Upper lobe of left lung (tissue), 6 donors: ENCODE measurements around the gene CARMIL1. TPM values are rescaled to one million over a fixed set of nuclear protein-coding genes. Genes with fewer than 3 reads are reported as not detected.

ENCODE experiments used
- ATAC-seq, 2 donors: fragments of 200-7000 bp; cut with Tn5 transposase; one replicate each; pipeline ENCODE4 v1.9.1; 2022; ENCODE audit warnings: mild to moderate bottlenecking in 2 of 2, moderate library complexity in 2 of 2; ENCODE audit not compliant: low FRiP score in 2 of 2
- DNase-seq, 2 donors: peaks; one replicate each; pipeline ENCODE4 v3.0.0-alpha.2; 2019 to 2020
- H3K27ac ChIP-seq, 4 donors: fragments of 200-600 bp; sonication (generic); one replicate each; pipeline ENCODE4 v1.5.1; 2016 to 2019
- H3K27me3 ChIP-seq, 4 donors: fragments of 200-600 bp; sonication (generic); one replicate each; pipeline ENCODE4 v1.5.1; 2017 to 2019
- H3K36me3 ChIP-seq, 4 donors: fragments of 200-600 bp; sonication (generic); one replicate each; pipeline ENCODE4 v1.5.1; 2016 to 2019
- H3K4me1 ChIP-seq, 4 donors: fragments of 200-600 bp; sonication (generic); one replicate each; pipeline ENCODE4 v1.5.1; 2018 to 2019
- H3K4me3 ChIP-seq, 4 donors: fragments of 200-600 bp; sonication (generic); one replicate each; pipeline ENCODE4 v1.5.1; 2017 to 2019; ENCODE audit warnings: mild to moderate bottlenecking in 2 of 4, moderate library complexity in 1 of 4
- H3K9me3 ChIP-seq, 4 donors: fragments of 200-600 bp; sonication (generic); one replicate each; pipeline ENCODE4 v1.5.1; 2018 to 2019
- EP300 ChIP-seq, 4 donors: sonication (generic); formaldehyde crosslinking; IDR thresholded peaks; one replicate each; pipeline ENCODE4 v1.5.1; 2017; ENCODE audit warnings: antibody characterized with exemption in 4 of 4, control low read depth in 2 of 4
- POLR2A ChIP-seq, 4 donors: fragments of 450-650 bp; IDR thresholded peaks; one replicate each; pipeline ENCODE4 v1.5.1; 2016 to 2017; ENCODE audit warnings: antibody characterized with exemption in 4 of 4, mild to moderate bottlenecking in 2 of 4
- POLR2AphosphoS5 ChIP-seq, 2 donors: sonication (generic); formaldehyde crosslinking; IDR thresholded peaks; one replicate each; pipeline ENCODE4 v1.5.1; 2017; ENCODE audit warnings: antibody characterized with exemption in 2 of 2
- WGBS, 2 donors: methylation state at CpG; one replicate each; pipeline ENCODE4 v1.1.5; 2017 to 2018; 5-methylcytosine and 5-hydroxymethylcytosine counted together
- total RNA-seq, 6 donors: library from RNA; depleted of rRNA in 4 of 6; stranded (reverse); fragments of >200 nt in 4 of 6; gene quantifications; one replicate each; pipeline versions ENCODE4 v1.1.0 to v1.2.1, GENCODE V29; 2016 to 2021
- TF ChIP-seq, protein P1 (sequence below), 6 experiments: fragments of 450-650 bp in 4 of 6; fragments of 200-600 bp in 2 of 6; sonication (generic) in 2 of 6; IDR thresholded peaks; one replicate each; pipeline ENCODE4 v1.5.1; 2016 to 2019; ENCODE audit warnings: antibody characterized with exemption in 6 of 6
- donor health status: DM: no; HTN: no; CAD: no; lungs with moderate emphysema.
- donor health status: DM: no; HTN: yes; CAD: no; lungs with severe emphysema.

The CARMIL1 gene
- total RNA-seq, 6 donors from 2014 or later = 19.8 to 78.6 (median 44.9) TPM

DNA sequence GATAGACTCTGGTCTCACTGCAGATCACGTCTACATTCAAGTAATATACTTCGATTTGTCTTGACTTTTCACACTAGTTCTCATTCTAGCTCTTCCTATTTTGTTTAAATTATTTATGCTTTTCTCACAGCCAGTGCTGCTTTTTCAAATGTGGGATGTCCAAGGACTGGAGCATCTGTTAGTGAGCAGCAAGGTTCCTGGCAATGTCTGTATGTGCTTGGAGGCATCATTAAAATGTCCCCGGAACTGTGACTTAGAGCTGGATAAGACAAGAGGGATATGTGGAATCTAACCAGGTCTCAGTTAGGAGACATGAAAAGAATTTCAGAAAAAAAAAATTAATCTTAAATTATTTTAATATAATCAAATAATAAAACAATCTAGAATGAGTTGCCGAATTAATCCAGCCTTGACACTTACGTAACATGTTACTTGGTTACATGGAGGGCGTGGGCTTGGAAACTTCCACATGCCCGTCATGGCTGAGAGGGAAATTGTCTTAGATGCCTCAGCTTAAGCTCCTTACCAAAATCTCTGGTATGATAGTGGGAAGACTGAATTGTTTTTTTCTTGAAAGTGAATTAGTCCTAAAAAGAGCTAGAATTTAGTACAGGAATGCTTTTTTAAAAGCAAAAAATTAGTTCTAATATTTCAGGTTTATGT lies 21.4 kb upstream of the CARMIL1 start:
- 68 to 72% methylated on average over 7 of the region's 7 CpGs for WGBS, 2 donors

DNA sequence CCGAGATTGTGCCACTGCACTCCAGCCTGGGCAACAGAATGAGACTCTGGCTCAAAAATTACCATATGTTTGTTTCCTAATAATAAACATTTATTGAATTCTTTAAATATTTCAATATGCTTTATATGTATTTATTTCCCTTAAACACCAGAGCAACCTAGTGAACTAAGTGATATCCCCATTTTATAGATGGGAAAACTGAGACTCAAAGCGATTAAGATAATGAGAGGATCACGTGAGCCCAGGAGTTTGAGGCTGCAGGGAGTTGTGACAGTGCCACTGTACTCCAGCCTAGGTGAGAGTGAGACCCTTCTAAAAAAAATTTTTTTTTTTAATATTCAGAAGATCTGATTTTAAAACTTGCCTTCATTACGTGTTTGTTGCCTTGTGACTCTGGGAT lies 19.4 kb upstream of the CARMIL1 start:
- H3K36me3 ChIP-seq = no peaks in the 10 kb centered on the region
- no peak for TF ChIP-seq EP300 (IDR thresholded peaks at IDR 0.05)
- no peak for DNase-seq
- WGBS, 2 donors = 85 to 94% methylated on average over 4 of the region's 4 CpGs
- no peaks in the 10 kb centered on the region for H3K4me1 ChIP-seq
- H3K27me3 ChIP-seq = no peaks in the 10 kb centered on the region
- ATAC-seq = no peak
- H3K4me3 ChIP-seq = no peak overlapping the region
- no peaks in the 10 kb centered on the region for H3K9me3 ChIP-seq
- H3K27ac ChIP-seq = no peak overlapping the region

More for the DNA sequence above, 21.4 kb upstream of the CARMIL1 start:
- Histone ChIP-seq H3K27me3 (no peaks in the 10 kb centered on the region), H3K36me3 (no peaks in the 10 kb centered on the region), H3K27ac (no peak overlapping the region), H3K9me3 (no peaks in the 10 kb centered on the region), H3K4me1 (no peaks in the 10 kb centered on the region), H3K4me3 (no peak overlapping the region)
- ATAC-seq = no peak
- DNase-seq = no peak
- TF ChIP-seq EP300 (IDR thresholded peaks at IDR 0.05) (no peak), POLR2AphosphoS5 (IDR thresholded peaks at IDR 0.05) (no peak), POLR2A (IDR thresholded peaks at IDR 0.05) (no peak)
- TF ChIP-seq, protein P1, sequence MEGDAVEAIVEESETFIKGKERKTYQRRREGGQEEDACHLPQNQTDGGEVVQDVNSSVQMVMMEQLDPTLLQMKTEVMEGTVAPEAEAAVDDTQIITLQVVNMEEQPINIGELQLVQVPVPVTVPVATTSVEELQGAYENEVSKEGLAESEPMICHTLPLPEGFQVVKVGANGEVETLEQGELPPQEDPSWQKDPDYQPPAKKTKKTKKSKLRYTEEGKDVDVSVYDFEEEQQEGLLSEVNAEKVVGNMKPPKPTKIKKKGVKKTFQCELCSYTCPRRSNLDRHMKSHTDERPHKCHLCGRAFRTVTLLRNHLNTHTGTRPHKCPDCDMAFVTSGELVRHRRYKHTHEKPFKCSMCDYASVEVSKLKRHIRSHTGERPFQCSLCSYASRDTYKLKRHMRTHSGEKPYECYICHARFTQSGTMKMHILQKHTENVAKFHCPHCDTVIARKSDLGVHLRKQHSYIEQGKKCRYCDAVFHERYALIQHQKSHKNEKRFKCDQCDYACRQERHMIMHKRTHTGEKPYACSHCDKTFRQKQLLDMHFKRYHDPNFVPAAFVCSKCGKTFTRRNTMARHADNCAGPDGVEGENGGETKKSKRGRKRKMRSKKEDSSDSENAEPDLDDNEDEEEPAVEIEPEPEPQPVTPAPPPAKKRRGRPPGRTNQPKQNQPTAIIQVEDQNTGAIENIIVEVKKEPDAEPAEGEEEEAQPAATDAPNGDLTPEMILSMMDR (IDR thresholded peaks at IDR 0.05) = no peak

DNA sequence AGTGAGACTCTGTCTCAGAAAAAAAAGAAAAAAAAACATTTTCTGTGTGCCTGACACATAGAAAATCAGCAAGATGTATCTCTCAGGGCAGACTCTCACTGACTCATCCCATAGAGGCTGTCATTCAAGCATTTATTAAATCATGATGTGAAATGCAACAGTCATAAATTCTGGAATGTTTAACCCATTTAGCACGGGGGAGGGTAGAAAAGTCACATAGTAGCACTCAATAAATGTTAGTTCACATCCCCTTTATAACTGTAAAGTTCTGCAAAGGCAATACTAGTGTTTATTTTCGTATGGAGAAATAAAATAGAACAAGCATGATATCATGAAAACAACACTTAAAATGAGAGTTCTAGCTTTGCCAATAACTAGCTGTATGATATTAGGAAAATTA lies 15.5 kb upstream of the CARMIL1 start:
- TF ChIP-seq EP300 (IDR thresholded peaks at IDR 0.05) (no peak), POLR2A (IDR thresholded peaks at IDR 0.05) (no peak), POLR2AphosphoS5 (IDR thresholded peaks at IDR 0.05) (no peak)
- TF ChIP-seq, protein P1 (IDR thresholded peaks at IDR 0.05) = no peak
- Histone ChIP-seq H3K27ac (no peak overlapping the region), H3K4me3 (no peak overlapping the region), H3K4me1 (no peaks in the 10 kb centered on the region), H3K9me3 (no peaks in the 10 kb centered on the region), H3K27me3 (no peaks in the 10 kb centered on the region), H3K36me3 (no peaks in the 10 kb centered on the region)
- 61 to 70% methylated on average over 2 of the region's 2 CpGs for WGBS, 2 donors
- no peak for ATAC-seq
- no peak for DNase-seq

GRCh38 chr6:25266456-25267100 lies 12.6 kb upstream of the CARMIL1 start:
- ATAC-seq (peak in 1 of 2 donors; percentile 79), DNase-seq (no peak)
- Histone ChIP-seq H3K36me3 (no peaks in the 10 kb centered on the region), H3K4me1 (no peaks in the 10 kb centered on the region), H3K4me3 (no peak overlapping the region), H3K9me3 (no peaks in the 10 kb centered on the region), H3K27ac (no peak overlapping the region), H3K27me3 (no peaks in the 10 kb centered on the region)
- TF ChIP-seq POLR2AphosphoS5 (IDR thresholded peaks at IDR 0.05) (no peak), EP300 (IDR thresholded peaks at IDR 0.05) (no peak), POLR2A (IDR thresholded peaks at IDR 0.05) (no peak)
- TF ChIP-seq, protein P1 (IDR thresholded peaks at IDR 0.05) = no peak
- 71 to 75% methylated on average over 5 of the region's 5 CpGs for WGBS, 2 donors

DNA sequence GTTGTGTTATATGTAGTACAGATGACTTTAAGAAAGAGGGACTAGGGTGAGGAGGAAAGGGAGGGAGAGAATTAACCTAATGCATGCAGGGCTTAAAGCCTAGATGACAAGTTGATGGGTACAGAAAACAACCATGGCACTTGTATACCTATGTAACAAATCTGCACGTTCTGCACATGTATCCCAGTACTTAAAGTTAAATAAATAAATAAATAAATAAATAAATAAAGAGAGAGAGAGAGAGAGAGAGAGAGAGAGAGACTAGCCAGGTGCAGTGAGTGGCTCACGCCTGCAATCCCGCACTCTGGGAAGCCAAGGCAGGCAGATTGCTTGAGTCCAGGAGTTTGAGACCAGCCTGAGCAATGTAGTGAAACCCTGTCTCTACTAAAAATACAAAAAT lies 11.5 kb upstream of the CARMIL1 start:
- Histone ChIP-seq H3K27ac (no peak overlapping the region), H3K9me3 (no peaks in the 10 kb centered on the region), H3K4me1 (no peaks in the 10 kb centered on the region), H3K36me3 (no peaks in the 10 kb centered on the region), H3K4me3 (no peak overlapping the region), H3K27me3 (no peaks in the 10 kb centered on the region)
- no peak for ATAC-seq
- 74 to 78% methylated on average over 3 of the region's 3 CpGs for WGBS, 2 donors
- DNase-seq = no peak
- TF ChIP-seq, protein P1 (IDR thresholded peaks at IDR 0.05) = no peak
- TF ChIP-seq POLR2AphosphoS5 (IDR thresholded peaks at IDR 0.05) (no peak), EP300 (IDR thresholded peaks at IDR 0.05) (no peak), POLR2A (IDR thresholded peaks at IDR 0.05) (no peak)
